ENCODE measurements around the gene TXNDC16.

The TXNDC16 gene

DNA sequence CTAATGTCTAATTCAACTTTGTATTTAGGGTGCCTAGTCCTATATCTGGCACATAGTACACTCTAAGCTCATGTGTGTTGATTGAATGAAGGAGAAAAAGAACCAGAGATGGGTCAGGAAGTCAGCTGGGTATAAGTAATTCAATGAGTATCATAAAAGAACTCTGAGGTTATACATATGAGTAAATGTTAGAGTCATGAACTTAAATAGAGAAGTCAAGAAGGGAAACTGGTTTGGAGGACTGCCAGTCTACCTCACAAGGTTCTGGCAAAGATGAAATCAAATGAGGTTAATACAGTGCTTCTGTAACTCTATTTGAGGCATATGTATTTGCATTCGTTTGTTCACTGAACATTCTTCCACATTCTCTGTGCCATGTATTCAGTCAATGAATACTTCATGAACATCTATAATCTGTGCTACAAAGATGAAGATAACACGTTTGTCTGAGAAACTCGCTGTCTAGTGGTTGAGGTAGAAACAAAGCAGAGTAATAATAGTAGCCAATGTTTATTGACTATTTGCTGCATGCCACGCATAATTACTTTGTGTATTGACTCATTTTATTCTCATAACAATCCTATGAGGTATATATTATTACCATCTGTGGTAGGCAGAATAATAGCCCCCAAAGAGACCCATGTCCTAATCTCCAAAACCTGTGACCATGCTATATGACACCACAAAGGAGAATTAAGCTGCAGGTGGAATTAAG is 149.3 kb downstream of the TXNDC16 start:
- no peaks in the 10 kb centered on the region for H3K4me1 ChIP-seq (ENCODE audit: insufficient read depth, insufficient read length)
- H3K4me3 ChIP-seq (ENCODE audit: insufficient read length, low read depth), result no peak overlapping the region
- TF ChIP-seq ZNF274 (IDR thresholded peaks at IDR 0.05; ENCODE audit: low read depth, low read length) (no peak), SUZ12 (IDR thresholded peaks at IDR 0.05; ENCODE audit: extremely low read depth, insufficient read depth, insufficient read length) (no peak), YY1 (IDR thresholded peaks at IDR 0.05; ENCODE audit: insufficient read depth, insufficient read length) (no peak)
- no peaks in the 10 kb centered on the region for H3K36me3 ChIP-seq (ENCODE audit: insufficient read depth, insufficient read length, low read length)
- no peak for DNase-seq (ENCODE audit: low read depth, low spot score)
- H3K9me3 ChIP-seq (ENCODE audit: insufficient read depth, low read length), result no peaks in the 10 kb centered on the region
- H3K27me3 ChIP-seq (ENCODE audit: insufficient read depth, insufficient read length), result no peaks in the 10 kb centered on the region
- H3K9ac ChIP-seq (ENCODE audit: insufficient read length, low read depth), result no peak overlapping the region

DNA sequence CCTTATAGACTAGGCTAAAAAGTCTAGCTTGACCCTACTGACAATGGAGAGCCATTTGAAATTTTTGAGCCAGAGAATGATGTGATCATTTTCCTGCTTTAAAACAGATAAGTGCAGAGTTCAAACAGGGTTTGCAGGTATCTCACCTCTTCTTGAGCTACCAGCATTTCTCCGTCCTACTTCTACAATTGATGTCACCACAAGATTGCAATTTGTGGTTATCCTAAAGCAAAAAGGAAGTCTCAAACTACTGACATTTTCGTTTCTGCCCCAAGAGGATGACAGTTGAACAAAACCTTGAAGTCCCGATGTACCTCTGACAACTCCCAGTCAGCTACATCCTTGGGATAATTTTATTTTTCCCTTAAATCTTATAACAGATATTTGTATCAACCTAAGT is 151.5 kb downstream of the TXNDC16 start:
- TF ChIP-seq ZNF274 (IDR thresholded peaks at IDR 0.05; ENCODE audit: low read depth, low read length), result no peak
- 0 out of 2 replicates have a peak, but pooled peaks cover 9% of the 10 kb centered on the region for H3K9me3 ChIP-seq (ENCODE audit: insufficient read depth, low read length)
- H3K36me3 ChIP-seq (ENCODE audit: insufficient read depth, insufficient read length, low read length), result no peaks in the 10 kb centered on the region
- H3K9ac ChIP-seq (ENCODE audit: insufficient read length, low read depth), result no peak overlapping the region
- no peaks in the 10 kb centered on the region for H3K27me3 ChIP-seq (ENCODE audit: insufficient read depth, insufficient read length)
- DNase-seq (ENCODE audit: low read depth, low spot score), result no peak
- no peak overlapping the region for H3K4me3 ChIP-seq (ENCODE audit: insufficient read length, low read depth)
- no peaks in the 10 kb centered on the region for H3K4me1 ChIP-seq (ENCODE audit: insufficient read depth, insufficient read length)

- H3K9ac ChIP-seq (ENCODE audit: insufficient read length, low read depth), result no peak overlapping the region
- DNase-seq (ENCODE audit: low read depth, low spot score), result no peak
- H3K4me1 ChIP-seq (ENCODE audit: insufficient read depth, insufficient read length), result no peaks in the 10 kb centered on the region
- 0 out of 2 replicates have a peak, but pooled peaks cover 9% of the 10 kb centered on the region for H3K9me3 ChIP-seq (ENCODE audit: insufficient read depth, low read length)
- H3K36me3 ChIP-seq (ENCODE audit: insufficient read depth, insufficient read length, low read length), result no peaks in the 10 kb centered on the region
- H3K4me3 ChIP-seq (ENCODE audit: insufficient read length, low read depth), result no peak overlapping the region
- H3K27me3 ChIP-seq (ENCODE audit: insufficient read depth, insufficient read length), result no peaks in the 10 kb centered on the region
- no peak for TF ChIP-seq ZNF274 (IDR thresholded peaks at IDR 0.05; ENCODE audit: low read depth, low read length)
- no peak for TF ChIP-seq SUZ12 (IDR thresholded peaks at IDR 0.05; ENCODE audit: extremely low read depth, insufficient read depth, insufficient read length)
- TF ChIP-seq YY1 (IDR thresholded peaks at IDR 0.05; ENCODE audit: insufficient read depth, insufficient read length), result no peak
These were observed 152.2 kb downstream of the TXNDC16 start for GRCh38 chr14:52399921-52400595.

GRCh38 chr14:52399104-52399503 is 153.2 kb downstream of the TXNDC16 start:
- no peak overlapping the region for H3K9ac ChIP-seq (ENCODE audit: insufficient read length, low read depth)
- no peaks in the 10 kb centered on the region for H3K4me1 ChIP-seq (ENCODE audit: insufficient read depth, insufficient read length)
- no peaks in the 10 kb centered on the region for H3K27me3 ChIP-seq (ENCODE audit: insufficient read depth, insufficient read length)
- no peak for DNase-seq (ENCODE audit: low read depth, low spot score)
- no peak overlapping the region for H3K4me3 ChIP-seq (ENCODE audit: insufficient read length, low read depth)
- H3K36me3 ChIP-seq (ENCODE audit: insufficient read depth, insufficient read length, low read length), result no peaks in the 10 kb centered on the region
- H3K9me3 ChIP-seq (ENCODE audit: insufficient read depth, low read length), result 0 out of 2 replicates have a peak, but pooled peaks cover 9% of the 10 kb centered on the region
- TF ChIP-seq ZNF274 (IDR thresholded peaks at IDR 0.05; ENCODE audit: low read depth, low read length), result no peak
- no peak for TF ChIP-seq YY1 (IDR thresholded peaks at IDR 0.05; ENCODE audit: insufficient read depth, insufficient read length)
- no peak for TF ChIP-seq SUZ12 (IDR thresholded peaks at IDR 0.05; ENCODE audit: extremely low read depth, insufficient read depth, insufficient read length)

GRCh38 chr14:52397844-52398243 is 154.5 kb downstream of the TXNDC16 start:
- 0 out of 2 replicates have a peak, but pooled peaks cover 9% of the 10 kb centered on the region for H3K9me3 ChIP-seq (ENCODE audit: insufficient read depth, low read length)
- H3K9ac ChIP-seq (ENCODE audit: insufficient read length, low read depth), result no peak overlapping the region
- DNase-seq (ENCODE audit: low read depth, low spot score), result no peak
- no peak for TF ChIP-seq SUZ12 (IDR thresholded peaks at IDR 0.05; ENCODE audit: extremely low read depth, insufficient read depth, insufficient read length)
- TF ChIP-seq YY1 (IDR thresholded peaks at IDR 0.05; ENCODE audit: insufficient read depth, insufficient read length), result no peak
- TF ChIP-seq ZNF274 (IDR thresholded peaks at IDR 0.05; ENCODE audit: low read depth, low read length), result no peak
- no peak overlapping the region for H3K4me3 ChIP-seq (ENCODE audit: insufficient read length, low read depth)
- no peaks in the 10 kb centered on the region for H3K36me3 ChIP-seq (ENCODE audit: insufficient read depth, insufficient read length, low read length)
- no peaks in the 10 kb centered on the region for H3K27me3 ChIP-seq (ENCODE audit: insufficient read depth, insufficient read length)
- no peaks in the 10 kb centered on the region for H3K4me1 ChIP-seq (ENCODE audit: insufficient read depth, insufficient read length)

DNA sequence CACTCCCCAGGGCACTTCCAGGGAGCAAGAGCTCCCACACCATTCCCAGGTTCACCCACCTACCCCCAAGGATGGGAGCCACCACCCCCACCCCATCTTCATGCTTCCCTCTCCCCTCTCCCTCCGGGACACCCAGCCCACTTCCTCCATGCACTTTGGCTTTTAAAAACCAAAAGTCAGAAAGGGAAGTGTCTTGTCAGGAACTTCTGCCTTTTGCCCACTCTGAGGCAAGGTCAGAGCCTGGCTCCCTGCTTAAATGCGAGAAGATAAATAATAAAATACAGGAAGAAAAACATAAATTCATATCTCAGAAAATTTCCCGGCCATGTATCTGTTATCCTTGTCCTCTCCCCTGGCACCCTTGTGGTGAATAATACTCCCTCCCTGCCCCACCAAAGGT is 156.6 kb downstream of the TXNDC16 start:
- no peak for DNase-seq (ENCODE audit: low read depth, low spot score)
- H3K9ac ChIP-seq (ENCODE audit: insufficient read length, low read depth), result no peak overlapping the region
- H3K4me1 ChIP-seq (ENCODE audit: insufficient read depth, insufficient read length), result no peaks in the 10 kb centered on the region
- 0 out of 2 replicates have a peak, but pooled peaks cover 9% of the 10 kb centered on the region for H3K9me3 ChIP-seq (ENCODE audit: insufficient read depth, low read length)
- no peaks in the 10 kb centered on the region for H3K36me3 ChIP-seq (ENCODE audit: insufficient read depth, insufficient read length, low read length)
- no peak for TF ChIP-seq YY1 (IDR thresholded peaks at IDR 0.05; ENCODE audit: insufficient read depth, insufficient read length)
- no peaks in the 10 kb centered on the region for H3K27me3 ChIP-seq (ENCODE audit: insufficient read depth, insufficient read length)
- H3K4me3 ChIP-seq (ENCODE audit: insufficient read length, low read depth), result no peak overlapping the region

- no peak overlapping the region for H3K9ac ChIP-seq (ENCODE audit: insufficient read length, low read depth)
These were observed 160.3 kb downstream of the TXNDC16 start for GRCh38 chr14:52391881-52392615.

More at GRCh38 chr14:52391881-52392615, 160.3 kb downstream of the TXNDC16 start:
- Histone ChIP-seq H3K4me3 (ENCODE audit: insufficient read length, low read depth) (no peak overlapping the region), H3K27me3 (ENCODE audit: insufficient read depth, insufficient read length) (no peaks in the 10 kb centered on the region), H3K9me3 (ENCODE audit: insufficient read depth, low read length) (0 out of 2 replicates have a peak, but pooled peaks cover 3% of the 10 kb centered on the region), H3K36me3 (ENCODE audit: insufficient read depth, insufficient read length, low read length) (no peaks in the 10 kb centered on the region), H3K4me1 (ENCODE audit: insufficient read depth, insufficient read length) (no peaks in the 10 kb centered on the region)
- no peak for DNase-seq (ENCODE audit: low read depth, low spot score)
- TF ChIP-seq SUZ12 (IDR thresholded peaks at IDR 0.05; ENCODE audit: extremely low read depth, insufficient read depth, insufficient read length), result no peak
- no peak for TF ChIP-seq YY1 (IDR thresholded peaks at IDR 0.05; ENCODE audit: insufficient read depth, insufficient read length)
- no peak for TF ChIP-seq ZNF274 (IDR thresholded peaks at IDR 0.05; ENCODE audit: low read depth, low read length)
